GM19240 (cell line): ENCODE data around the gene ADAM10.
"Not testable (repeated sequence)": the region's sequence is repeated elsewhere in the genome, so short reads cannot be mapped to it uniquely, and the experiment has no call there.

Experiments
- DNase-seq: peaks from one replicate; pipeline ENCODE4 v3.0.0; 2011; ENCODE audit warnings: low spot score; ENCODE audit not compliant: insufficient read length

ADAM10 gene

DNA sequence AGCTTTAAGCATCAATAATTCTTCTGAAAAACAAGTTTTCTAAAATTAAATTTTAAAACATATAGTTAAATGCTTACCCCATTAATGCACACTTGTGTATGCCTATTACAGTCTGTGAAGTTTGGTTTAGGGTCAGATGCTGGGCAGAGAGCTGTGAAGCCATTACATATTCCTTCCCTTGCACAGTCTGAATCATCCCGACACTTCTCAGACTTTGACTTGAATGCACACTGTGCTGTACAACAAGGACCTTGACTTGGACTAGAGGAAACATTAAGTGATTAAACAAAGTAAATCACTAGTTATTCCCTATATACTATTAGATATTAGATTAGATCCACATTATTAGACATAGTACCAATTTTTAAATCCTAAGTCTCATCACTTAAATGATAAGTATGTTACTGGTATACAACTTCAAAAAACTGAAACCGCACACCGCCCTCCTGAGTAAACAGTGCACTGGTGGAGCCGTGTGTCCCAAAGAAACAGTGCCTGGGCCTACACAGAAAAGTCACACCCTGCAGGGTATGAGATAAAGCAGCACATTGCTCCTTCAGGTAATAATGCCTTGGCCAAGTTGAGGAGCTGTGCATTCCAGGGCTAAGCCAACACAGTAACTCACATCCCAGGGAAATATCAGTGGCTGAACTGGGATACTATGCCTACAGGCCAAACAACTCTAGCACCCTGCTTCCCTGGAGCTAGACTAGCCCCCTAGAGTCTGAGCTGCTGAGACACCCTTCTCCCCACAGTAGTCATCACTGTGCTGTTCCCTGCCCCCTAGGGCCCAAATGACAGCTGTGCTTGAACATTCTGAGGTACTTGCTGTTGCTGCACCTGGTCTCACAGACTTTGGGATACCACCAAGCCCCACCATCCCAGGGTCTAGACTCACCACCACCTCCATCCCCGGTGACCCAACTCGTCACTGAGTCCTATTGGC lies 137.5 kb downstream of the ADAM10 start:
- no peak for DNase-seq

GRCh38 chr15:58608711-58609110 lies 140.8 kb downstream of the ADAM10 start:
- DNase-seq: no peak

- no peak for DNase-seq
Measured at GRCh38 chr15:58608129-58608590, 141.3 kb downstream of the ADAM10 start.

DNA sequence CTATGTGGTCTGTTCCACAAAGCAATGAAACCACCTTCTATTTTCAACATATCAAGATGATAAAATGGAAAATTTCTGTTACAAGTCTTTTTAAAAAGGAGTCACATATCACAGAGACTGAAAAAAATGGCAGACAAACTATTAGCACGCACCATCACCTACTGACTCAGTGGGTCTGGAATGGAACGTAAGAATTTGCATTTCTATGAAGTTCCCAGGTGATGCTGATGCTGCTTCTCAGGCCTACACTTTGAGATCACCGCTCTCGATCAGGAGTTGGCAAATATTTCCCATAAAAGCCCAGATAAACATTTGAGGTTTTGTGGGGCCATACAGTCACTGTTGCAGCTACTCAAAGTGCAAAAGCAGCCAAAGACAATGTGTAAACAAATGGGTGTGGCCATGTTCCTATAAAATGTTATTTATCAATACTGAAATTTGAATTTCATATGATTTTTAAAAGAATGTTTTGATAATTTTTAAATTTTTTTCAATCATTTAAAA lies 142.9 kb downstream of the ADAM10 start:
- DNase-seq: no peak

DNA sequence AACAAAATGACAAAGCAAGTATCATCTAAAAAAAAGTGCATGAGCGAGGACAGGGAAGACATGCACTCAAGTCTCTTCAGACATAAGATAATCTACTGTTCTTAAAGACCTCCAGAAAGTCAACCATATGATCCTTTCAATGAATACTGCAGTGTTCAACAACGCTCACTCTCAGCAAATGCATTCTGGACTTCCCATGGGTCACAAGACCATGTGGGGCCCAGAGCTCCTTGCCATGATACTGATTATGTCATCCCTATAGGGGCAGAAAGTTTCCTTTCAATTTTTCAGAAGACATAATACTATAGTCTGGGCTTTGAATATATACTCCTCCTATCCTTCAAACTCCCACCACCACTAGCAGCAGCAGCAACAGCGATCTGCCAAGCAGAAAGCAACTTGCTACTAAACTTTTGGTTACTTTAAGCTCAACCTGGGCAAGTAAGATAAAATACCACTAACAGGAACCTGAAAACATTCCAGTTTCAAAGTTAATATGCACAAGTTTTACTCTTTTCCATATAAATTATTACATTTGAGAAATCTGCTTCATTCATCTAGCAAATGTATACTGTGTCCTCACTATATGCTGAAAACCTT lies 143.5 kb downstream of the ADAM10 start:
- DNase-seq: no peak

DNA sequence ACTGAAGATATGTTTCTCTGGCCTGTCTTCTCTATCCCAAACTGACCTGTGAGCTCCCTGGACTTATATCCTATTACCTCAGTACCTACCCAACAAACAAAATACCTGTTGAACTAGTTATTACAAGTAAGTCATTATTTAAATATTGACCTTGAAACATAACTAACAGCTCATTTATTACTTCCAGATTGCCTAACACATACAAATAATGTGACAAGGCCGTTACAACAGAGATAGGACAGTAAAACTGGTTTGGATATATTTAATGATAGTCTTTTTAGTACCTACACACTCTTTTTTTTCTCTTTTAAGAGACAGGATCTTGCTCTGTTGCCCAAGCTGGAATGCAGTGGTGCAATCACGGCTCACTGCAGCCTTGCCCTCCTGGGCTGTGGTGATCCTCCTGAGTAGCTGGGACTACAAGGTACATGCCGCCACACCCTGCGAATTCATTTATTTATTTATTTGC lies 145.0 kb downstream of the ADAM10 start:
- no peak for DNase-seq

GRCh38 chr15:58603927-58604326 lies 145.6 kb downstream of the ADAM10 start:
- not testable (repeated sequence) for DNase-seq

DNA sequence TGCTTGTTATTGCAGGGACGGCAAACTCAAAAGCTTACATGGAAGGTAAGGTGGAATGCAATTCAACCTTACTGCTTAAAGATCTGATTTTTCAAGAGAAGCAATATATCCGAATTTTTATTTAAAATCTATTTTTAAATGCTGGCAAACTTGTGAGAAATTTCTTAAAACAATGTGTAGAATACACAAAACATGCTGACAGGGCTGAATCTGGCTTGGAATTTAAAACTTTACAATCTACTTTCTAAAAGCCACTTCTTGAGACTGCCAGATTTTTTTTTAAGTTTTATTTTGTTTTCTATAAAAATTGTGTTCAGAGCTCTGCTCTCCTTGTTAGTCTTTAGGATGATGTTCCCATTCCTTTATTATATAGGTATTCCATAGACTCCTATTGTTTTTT lies 146.7 kb downstream of the ADAM10 start:
- no peak for DNase-seq

DNA sequence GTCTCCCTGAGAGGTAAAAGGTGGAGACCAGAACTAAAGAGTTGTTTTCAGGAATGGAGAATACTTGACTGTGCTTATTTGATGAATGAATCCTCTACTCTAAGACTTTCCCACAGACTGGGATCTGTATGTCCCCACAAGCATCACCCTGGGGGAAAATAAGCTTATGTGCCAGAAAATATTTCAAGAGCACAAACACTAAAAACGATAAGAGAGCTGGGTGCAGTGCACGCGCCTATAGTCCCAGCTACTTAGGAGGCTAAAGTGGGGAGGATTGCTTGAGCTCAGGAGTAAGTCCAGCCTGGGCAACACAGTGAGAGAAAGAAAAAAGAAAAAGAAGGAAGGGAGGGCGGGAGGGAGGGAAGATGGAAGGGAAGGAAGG lies 150.7 kb downstream of the ADAM10 start:
- DNase-seq: no peak

GRCh38 chr15:58597943-58598828 lies 151.3 kb downstream of the ADAM10 start:
- DNase-seq: no peak

DNA sequence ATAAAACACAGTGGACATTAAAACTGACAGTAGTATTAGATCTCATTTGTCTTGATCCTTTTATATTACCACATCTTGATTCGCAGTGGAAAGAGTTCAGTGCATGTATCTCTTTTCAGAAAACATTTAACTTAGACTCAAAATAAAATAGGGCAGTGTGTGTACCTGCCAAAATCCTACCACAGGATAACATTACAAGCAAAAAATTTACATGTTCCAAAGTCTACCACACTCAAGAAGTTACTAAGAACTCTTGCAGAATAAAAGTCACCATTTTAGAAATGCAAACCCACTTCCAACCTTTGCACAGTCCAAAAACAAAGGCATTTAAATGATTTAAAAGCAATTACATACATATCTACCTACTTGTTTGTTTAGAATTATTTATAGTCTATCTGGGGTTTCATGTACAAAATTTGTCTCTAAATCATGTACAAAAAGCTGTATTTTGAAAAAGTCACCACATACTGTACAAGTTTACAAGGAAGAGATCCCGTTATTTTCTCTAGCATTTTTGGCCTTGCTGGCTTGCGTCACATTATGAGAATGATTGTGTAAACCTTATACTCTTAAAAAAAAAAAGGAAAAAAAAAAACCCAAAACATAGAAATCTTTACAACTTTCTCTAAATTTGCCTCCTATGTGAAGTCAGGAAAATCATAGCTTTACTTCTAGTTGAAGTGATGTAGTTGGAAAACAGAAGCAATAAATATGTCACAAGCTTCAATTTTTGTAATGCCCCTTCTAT lies 153.8 kb downstream of the ADAM10 start:
- DNase-seq: no peak

DNA sequence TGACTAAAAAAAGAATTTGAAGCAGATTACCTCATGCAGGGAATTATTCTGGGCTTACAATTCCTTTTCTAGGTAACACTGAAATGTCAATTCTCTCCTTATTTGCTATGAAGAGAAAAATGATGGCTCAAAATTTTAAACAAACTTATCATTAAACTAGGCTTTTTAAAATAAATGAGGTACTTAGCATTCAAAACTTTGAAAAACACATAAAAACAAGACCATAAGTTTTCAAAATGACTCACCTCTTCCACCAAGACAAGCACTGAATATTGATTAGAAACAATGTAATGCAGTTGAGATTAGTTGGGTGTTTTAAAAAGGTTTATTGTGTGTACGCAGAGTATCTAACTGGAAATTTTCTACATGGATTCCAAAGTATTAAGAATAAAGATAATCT lies 154.6 kb downstream of the ADAM10 start:
- no peak for DNase-seq

DNA sequence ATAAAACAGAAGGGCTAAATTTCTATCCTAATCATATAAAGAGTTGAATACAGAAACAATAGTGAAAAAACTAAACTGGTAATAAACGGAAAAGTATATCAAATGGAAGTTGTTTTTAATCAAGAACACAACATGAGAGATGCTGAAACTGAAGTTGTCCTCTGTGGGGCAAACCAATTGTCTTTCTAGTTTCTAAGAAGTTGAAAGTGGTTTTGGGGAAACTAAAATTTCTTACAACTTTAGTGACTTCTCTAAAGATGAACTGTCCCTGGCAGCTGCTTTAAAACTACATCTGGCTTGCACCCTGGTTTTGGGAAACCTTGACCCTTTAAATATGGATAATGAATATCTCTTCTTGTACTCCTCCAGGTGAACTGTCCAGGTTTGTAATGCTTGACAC lies 155.6 kb downstream of the ADAM10 start:
- DNase-seq: no peak

GRCh38 chr15:58590926-58591325 lies 158.6 kb downstream of the ADAM10 start:
- no peak for DNase-seq

- no peak for DNase-seq
Measured at GRCh38 chr15:58590236-58590635, 159.3 kb downstream of the ADAM10 start.

GRCh38 chr15:58589047-58589446 lies 160.5 kb downstream of the ADAM10 start:
- no peak for DNase-seq

DNA sequence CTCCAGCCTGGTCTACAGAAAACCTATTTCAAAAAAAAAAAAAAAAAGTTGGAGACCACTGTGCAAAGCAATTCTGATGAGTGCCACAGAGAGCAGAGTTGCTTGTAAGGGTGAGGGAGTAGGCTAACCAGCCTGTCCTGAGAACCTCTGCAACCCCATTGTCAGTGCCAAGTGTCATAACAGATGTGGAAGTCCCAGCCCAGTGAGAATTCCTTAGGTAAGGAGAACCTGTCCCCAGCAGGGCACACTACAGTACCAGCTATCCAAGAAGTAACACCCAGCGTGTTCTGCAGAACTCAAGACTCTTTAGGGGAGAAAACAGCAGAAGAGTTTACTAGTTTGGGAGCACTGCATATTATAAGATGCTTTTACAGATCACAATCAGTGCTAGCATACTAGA lies 161.4 kb downstream of the ADAM10 start:
- DNase-seq: no peak

DNA sequence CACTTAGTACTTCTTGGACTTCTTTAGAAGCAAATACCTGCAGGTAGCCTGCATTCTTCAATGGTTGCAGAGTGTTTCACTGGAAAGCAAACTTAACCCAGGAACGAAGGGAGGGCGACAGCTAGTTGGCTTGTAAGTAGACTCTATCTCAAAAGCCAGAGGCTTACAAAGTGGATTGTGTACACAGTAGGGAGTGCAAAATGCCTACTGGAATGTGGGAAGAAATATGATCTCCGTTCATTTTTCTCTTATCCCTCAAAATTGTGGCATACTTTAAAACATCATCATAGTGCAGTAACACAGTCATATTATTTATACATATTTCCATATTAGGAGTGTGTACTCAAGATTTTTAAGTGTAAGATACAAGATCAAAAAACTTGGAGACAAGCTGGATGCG lies 162.0 kb downstream of the ADAM10 start:
- no peak for DNase-seq

DNA sequence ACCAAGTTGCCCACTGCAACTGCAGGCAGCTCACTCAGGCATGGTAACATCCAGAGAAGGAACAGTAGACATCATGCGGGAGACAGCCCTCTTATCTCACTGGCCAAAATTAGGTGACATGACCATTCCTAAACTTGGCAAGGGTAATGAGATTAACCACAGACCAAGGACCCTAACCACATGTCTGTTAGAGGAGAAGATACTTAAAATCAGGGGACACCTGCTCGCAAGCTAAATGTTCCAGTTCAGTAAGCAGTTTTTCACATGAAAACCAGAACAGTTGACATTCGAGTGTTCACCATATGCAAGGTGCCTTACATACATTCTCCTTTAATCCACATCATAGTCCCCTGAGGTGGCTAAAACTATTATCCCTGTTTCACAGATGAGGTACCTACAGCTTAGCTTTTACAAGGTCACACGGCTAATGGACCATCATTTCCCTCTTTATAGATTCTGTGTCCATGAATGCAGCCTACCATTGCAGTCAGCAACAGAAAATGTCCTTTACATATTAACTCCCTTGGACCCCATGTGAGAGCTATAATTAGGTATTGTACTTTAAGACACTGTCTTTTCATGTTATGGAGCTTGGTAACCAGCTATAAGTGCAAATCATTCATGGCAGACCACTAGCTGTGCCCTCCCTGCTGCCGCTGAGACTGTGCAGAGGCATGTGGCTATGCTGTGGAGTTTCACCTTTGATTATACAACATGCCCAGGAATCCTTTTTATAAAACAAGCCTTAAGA lies 163.6 kb downstream of the ADAM10 start:
- no peak for DNase-seq
